HEK293T (cell line): Measurements from ENCODE around the gene MMS22L.

Source experiments
- FOXK2 ChIP-seq: fragments of 450-650 bp; IDR thresholded peaks from 2 replicates; pipeline ENCODE4 v1.6.1; 2016; ENCODE audit warnings: mild to moderate bottlenecking
- L3MBTL2 ChIP-seq: fragments of 450-650 bp; conservative IDR thresholded peaks from 2 replicates; pipeline ENCODE4 v1.6.1; 2016; ENCODE audit warnings: mild to moderate bottlenecking

DNA sequence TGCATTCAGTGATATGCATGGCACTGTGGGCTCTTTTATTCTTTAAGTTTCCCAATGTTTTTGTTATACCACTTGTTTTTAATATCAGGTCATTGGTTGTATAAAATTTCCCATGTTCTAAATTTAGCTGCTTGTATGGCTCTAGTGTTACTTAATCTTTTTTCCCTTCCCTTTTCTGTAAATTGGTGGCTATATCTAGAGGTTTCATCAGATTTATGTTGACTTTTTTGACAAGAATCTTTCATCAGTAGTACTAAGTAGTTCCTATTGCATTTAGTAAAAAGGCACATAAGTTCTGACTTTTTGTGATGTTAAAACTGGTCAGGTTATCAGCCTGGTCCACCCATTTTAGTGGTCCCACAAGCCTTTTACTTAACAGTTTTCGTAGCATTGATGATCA, 51.1 kb downstream of the MMS22L start:
- TF ChIP-seq L3MBTL2 (no peak), FOXK2 (no peak)
